HG03520 (cell line): ENCODE data around the gene TTI1.
"Not testable (repeated sequence)": the region's sequence is repeated elsewhere in the genome, so short reads cannot be mapped to it uniquely, and the experiment has no call there.

ENCODE experiments used
- ATAC-seq: cut with Tn5 transposase; IDR thresholded peaks from one replicate; pipeline ENCODE4 v1.9.1; 2021; ENCODE audit warnings: mild to moderate bottlenecking, moderate library complexity; ENCODE audit not compliant: unreplicated experiment

Gene TTI1

GRCh38 chr20:37970856-37971245 lies 62.4 kb downstream of the TTI1 start:
- ATAC-seq, result no peak

DNA sequence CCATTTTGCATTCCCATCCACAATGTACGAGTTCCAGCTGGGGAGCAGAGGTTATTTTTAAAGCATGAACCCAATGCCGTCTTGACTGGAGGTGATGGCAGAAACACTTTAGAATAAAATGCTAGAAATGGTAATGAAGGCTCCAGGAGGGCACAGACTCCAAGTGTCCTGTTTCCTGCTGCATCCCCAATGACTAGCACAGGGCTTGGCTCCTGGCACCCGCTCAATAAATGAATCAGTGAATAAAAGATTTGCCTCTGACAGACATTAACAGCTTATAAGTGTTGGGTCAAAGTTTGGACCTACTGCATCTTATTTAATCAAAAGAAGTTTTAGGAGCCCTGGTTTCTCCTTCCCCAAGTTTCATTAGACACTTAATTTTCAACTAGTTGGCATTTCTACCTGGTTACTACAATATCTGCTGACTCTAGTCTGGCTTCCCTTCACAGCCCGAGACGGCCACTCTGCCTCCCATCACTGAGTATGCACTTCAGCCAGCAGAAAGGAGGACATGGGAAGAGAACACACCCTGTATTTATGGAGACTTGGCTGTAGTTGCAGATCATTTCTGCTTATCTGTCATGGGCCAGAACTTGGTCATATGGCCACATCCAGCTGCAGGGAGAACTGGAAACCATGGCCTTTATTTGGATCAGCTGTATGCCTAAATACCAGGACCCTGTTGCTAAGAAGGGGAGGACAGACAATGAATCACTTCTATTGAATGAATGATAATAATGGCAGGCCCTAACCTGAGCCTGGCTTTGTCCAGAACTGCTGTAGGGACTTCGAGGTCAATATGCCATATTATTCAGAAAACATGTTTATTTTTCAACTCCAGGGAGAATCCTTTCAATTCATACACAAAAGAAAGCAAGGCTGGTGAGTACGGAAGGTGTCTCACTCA lies 63.1 kb downstream of the TTI1 start:
- ATAC-seq, result no peak

DNA sequence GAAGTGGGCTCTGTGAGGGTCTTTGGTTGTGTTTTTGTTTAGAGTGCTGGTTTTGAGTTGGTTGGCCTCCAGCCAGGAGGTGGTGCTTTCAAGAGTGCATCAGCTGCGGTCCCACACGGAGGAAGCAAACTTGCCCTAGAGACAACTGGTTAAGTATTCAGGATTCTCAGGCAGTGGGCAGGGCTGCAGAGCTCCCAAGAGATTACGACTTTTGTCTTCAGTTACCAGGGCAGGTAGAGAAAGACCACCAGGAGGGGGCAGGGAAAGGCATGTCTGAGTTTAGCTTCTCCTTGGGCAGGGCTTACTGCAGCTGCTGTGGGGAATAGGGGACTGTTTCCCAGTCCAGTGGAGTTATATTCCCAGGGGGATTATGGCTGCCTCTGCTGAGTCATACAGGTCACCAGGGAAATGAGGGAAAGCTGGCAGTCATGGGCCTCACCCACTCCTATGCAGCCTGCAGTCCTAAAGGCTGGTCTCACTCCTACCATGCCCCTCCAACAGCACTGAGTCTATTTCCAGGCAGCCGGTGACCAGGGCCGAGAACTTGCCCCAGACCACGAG lies 64.3 kb downstream of the TTI1 start:
- ATAC-seq, result no peak

GRCh38 chr20:37963483-37963882 lies 69.8 kb downstream of the TTI1 start:
- not testable (repeated sequence) for ATAC-seq

DNA sequence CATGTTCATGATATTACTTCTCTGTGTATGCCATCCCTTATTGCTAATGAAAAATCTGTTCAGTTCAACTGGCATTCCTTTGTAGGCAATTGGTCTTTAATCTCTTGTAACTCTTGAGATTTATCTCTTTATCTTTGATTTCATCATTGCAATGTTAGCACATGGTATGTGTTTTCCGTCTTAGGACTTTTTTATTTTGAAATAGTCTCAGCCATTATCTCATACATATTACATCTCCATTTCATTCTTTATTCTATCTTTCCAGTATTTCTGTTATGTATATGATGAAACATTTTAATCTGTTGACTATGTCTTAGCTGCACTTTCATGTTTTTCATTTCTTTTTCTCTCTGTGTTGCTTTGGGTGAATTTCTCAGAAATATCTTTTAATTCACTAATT lies 72.2 kb downstream of the TTI1 start:
- no peak for ATAC-seq

DNA sequence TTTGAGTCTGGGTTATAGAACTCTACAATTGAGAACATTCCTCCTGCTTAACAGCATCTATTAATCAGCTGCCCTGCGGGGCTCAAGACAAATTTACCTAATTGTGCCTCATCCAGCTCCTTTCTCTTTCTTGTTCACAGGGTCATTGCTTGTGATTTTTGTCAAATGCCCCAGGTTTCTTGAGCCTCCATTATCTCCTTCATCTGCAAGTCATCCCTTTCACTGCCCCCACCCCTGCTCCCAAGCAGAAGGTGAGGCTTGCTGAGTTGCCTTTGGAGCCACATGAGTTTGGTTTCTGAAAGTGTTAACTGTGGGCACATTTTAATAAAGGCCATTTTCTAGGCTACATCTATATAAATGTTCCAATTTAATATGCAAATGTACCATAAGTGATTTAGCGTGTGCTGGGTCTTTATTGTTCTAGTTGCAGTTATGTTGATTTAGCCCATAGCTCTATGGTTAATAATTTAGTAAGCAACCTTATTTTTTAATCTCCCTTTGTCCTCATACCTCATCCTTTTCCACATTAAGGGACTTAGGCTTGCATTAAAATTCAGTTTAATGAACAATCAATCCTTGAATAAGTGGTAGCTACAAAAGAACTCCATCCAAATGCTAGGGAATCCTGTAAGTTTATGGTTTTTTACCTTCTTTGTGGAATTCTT lies 74.3 kb downstream of the TTI1 start:
- ATAC-seq, result no peak

GRCh38 chr20:37956107-37956585 lies 77.1 kb downstream of the TTI1 start:
- no peak for ATAC-seq

- no peak for ATAC-seq
These were observed 77.7 kb downstream of the TTI1 start for GRCh38 chr20:37955511-37955910.

- no peak for ATAC-seq
These were observed 78.6 kb downstream of the TTI1 start for GRCh38 chr20:37954626-37955025.

DNA sequence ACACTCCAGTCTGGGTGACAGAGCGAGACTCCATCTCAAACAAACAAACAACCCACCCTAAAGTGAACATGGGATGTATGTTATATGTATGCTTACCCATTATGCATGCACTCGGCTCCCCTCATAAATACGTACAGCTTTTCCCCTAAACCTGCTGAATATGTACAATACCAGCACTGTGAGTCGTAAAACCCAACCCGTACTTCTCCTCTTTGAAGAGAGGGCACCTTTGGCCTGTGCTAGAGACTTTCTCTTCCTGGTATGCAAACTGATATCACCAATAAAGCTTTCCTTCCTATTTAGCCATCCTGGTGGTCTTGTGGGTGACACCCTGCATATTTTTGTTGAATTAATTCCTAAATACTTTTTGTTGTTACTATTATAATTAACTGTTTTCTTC lies 79.1 kb downstream of the TTI1 start:
- ATAC-seq, result no peak

- no peak for ATAC-seq
These were observed 84.3 kb downstream of the TTI1 start for GRCh38 chr20:37948956-37949355.

GRCh38 chr20:37947943-37948342 lies 85.3 kb downstream of the TTI1 start:
- ATAC-seq, result no peak

DNA sequence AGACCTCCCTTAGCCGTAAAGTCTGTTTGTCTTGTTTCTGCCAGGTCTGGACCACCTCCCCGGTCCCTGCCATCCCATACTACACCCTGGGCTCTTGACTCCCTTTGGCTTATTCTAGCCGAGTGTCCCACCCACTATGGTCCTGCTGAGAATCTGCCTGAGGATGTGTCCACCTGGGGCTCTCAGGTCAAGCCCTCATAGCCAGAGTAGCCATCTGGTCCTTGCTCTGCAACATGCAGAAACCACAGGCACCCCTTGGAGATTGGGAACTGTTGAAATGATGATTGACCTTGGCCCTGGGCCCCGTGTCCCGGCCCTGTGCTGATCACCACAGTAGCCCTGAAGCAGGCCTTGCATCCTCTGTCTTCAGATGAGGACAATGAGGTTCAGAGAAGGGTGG lies 86.3 kb downstream of the TTI1 start:
- no peak for ATAC-seq

GRCh38 chr20:37945091-37945547 lies 88.1 kb downstream of the TTI1 start:
- no peak for ATAC-seq

GRCh38 chr20:37944456-37944981 lies 88.7 kb downstream of the TTI1 start:
- no peak for ATAC-seq

DNA sequence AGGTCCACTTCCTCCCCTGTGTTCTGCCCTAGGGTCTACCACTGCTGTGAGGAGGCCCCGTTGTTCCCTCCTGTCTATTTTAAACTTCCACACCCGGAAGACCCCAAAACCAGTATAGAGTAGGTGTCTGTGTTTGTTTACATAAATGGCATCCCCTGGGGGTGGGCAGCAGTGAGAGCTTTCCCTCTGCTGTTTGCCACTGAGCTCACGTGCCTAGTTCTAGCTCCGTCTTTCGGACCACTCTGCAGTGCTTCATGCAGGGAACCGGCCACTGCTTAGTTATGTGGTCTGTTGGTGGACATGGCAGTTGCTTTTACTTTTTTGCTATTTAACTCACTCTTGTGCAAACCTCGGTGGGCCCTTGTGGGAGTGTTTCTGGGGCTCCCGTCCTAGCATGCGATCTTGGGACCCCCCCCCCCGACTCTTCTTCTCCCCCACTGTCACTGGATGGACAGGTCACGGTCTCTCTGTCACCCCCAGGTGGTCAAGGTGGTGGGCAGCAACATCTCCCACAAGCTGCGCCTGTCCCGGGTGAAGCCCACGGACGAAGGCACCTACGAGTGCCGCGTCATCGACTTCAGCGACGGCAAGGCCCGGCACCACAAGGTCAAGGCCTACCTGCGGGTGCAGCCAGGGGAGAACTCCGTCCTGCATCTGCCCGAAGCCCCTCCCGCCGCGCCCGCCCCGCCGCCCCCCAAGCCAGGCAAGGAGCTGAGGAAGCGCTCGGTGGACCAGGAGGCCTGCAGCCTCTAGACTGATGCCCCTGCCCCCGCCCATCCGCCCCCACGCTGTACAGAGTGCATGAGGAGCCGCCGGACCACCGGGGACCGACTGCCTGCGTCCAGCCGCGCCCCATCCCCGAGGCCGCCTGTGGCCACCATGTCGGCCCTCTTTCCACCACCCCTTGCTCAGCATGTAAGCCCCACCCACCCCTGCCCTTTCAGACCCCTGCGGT lies 89.5 kb downstream of the TTI1 start:
- ATAC-seq, result no peak

DNA sequence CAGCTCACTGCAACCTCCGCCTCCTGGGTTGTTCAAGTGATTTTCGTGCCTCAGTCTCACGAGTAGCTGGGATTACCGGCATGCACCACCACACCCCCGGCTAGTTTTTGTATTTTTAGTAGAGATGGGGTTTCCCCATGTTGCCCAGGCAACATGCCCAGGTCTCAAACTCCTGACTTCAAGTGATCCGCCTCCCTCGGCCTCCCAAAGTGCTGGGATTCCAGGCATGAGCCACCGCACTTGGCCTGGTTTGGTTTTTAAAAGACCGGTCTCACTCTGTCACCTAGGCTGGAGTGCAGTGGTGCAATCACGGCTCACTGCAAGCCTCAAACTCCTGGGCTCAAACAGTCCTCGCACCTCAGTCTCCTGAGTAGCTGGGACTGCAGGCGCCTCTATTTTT lies 90.2 kb downstream of the TTI1 start:
- no peak for ATAC-seq

GRCh38 chr20:37941992-37942391 lies 91.3 kb downstream of the TTI1 start:
- ATAC-seq, result no peak

DNA sequence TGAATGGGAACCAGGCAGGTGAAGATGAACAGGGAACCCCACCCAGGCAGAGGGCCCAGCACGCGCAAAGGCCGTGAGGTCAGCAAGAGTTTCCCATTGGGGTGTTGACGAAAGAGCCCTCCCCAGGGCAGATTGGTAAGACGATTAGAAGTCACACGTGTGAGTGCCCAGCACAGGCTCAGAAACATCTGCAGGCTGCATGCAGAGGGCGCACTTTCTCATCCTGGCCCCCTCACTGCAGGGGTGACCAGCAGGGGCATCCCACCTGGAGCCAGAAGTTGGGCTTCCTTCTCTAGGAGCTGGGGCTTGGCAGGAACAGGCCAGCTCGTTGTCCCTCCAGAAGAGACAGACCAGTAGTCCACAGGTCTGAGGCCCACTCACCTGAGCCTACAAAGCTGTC lies 91.9 kb downstream of the TTI1 start:
- no peak for ATAC-seq

DNA sequence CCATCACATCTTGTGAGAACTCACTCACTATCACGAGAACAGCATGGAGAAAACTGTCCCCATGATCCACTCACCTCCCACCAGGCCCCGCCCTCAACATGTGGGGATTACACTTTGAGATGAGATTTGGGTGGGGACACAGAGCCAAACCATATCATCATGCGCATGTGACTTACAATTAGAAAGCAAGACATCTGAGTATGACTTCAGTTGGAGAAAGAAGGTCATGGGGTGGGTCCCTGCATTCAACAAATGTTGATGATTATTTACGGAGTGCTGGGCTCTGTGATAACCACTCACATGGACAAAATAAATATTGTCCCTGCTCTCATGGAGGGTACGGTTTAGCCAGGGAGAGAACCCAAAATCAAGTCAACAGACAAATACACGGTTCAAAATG lies 92.4 kb downstream of the TTI1 start:
- ATAC-seq, result no peak
